H1 (cell line): ENCODE data around the gene RING1. TPM values are rescaled to one million over a fixed set of nuclear protein-coding genes. Genes with fewer than 3 reads are reported as not detected.

Experiments used
- CTCF ChIA-PET: fragments of 300-600 bp; sonication (Branson Sonifier 250); formaldehyde crosslinking; loops from one replicate; lab custom pipeline; 2021; ENCODE audit not compliant: partially characterized antibody; lab: Charles Lee
- POLR2A ChIA-PET: fragments of 300-600 bp; sonication (Branson Sonifier 250); formaldehyde crosslinking; loops from one replicate; lab custom pipeline; 2021; ENCODE audit warnings: inconsistent platforms; ENCODE audit not compliant: partially characterized antibody; lab: Charles Lee
- DNase-seq, 2 experiments: peaks; one replicate each; pipeline versions ENCODE4 v3.0.0 to v3.0.0-alpha.2; 2010 to 2022; ENCODE audit warnings: low spot score in 2 of 2, low read depth in 1 of 2, mixed read lengths in 1 of 2
- FAIRE-seq: peaks from 2 replicates; lab custom pipeline; 2011; peaks lifted over from hg19 to GRCh38; lab: Jason Lieb, UNC
- H2AFZ ChIP-seq: 2 replicates; pipeline ENCODE4 v1.8.1; 2012; ENCODE audit warnings: low read length, inconsistent platforms
- H2AK5ac ChIP-seq: 2 replicates; pipeline ENCODE4 v1.6.1; 2013; ENCODE audit warnings: low read depth, low read length
- H2BK120ac ChIP-seq: replicated peaks from 2 replicates; pipeline ENCODE3; 2013; ENCODE audit warnings: low read depth, low read length, inconsistent platforms
- H2BK12ac ChIP-seq: 2 replicates; pipeline ENCODE4 v1.6.1; 2013; ENCODE audit warnings: low read depth, low read length
- H2BK15ac ChIP-seq: 2 replicates; pipeline ENCODE4 v1.6.1; 2013; ENCODE audit warnings: low read length
- H2BK20ac ChIP-seq: 2 replicates; pipeline ENCODE4 v1.6.1; 2013; ENCODE audit warnings: low read length
- H2BK5ac ChIP-seq: 2 replicates; pipeline ENCODE4 v1.6.1; 2013; ENCODE audit warnings: low read depth, low read length
- H3K14ac ChIP-seq: 2 replicates; pipeline ENCODE4 v1.6.1; 2013; ENCODE audit warnings: inconsistent platforms; ENCODE audit not compliant: insufficient read length
- H3K18ac ChIP-seq: 2 replicates; pipeline ENCODE4 v1.6.1; 2013; ENCODE audit warnings: low read length; ENCODE audit errors: extremely low read depth
- H3K23ac ChIP-seq: 2 replicates; pipeline ENCODE4 v1.6.1; 2013; ENCODE audit warnings: inconsistent platforms; ENCODE audit not compliant: insufficient read length
- H3K23me2 ChIP-seq: 2 replicates; pipeline ENCODE4 v1.6.1; 2013; ENCODE audit warnings: low read depth, low read length
- H3K27ac ChIP-seq: 2 replicates; pipeline ENCODE4 v1.6.1; 2011; ENCODE audit warnings: low read depth, low read length, inconsistent platforms
- H3K27me3 ChIP-seq, 4 experiments: replicated peaks in 1 of 4; 1 replicate in 1 of 4; 2 replicates in 3 of 4; pipeline versions ENCODE4 v1.6.1 to v1.8.1; 2011 to 2013; ENCODE audit warnings: low read length in 3 of 4, mild to moderate bottlenecking in 3 of 4, inconsistent platforms in 2 of 4, mixed read lengths in 2 of 4, moderate library complexity in 1 of 4; ENCODE audit not compliant: control insufficient read depth in 3 of 4, insufficient read depth in 3 of 4; ENCODE audit errors: extremely low read depth in 1 of 4
- H3K36me3 ChIP-seq, 4 experiments: 2 replicates each; pipeline versions ENCODE4 v1.6.1 to v1.8.1; 2011 to 2013; ENCODE audit warnings: mild to moderate bottlenecking in 4 of 4, low read length in 3 of 4, moderate library complexity in 2 of 4, control low read depth in 1 of 4, inconsistent platforms in 1 of 4; ENCODE audit not compliant: insufficient read depth in 4 of 4, control insufficient read depth in 2 of 4
- H3K4ac ChIP-seq: replicated peaks from 2 replicates; pipeline ENCODE3; 2013; ENCODE audit warnings: low read length, low read depth, mixed read lengths, inconsistent platforms; ENCODE audit not compliant: insufficient read length
- H3K4me1 ChIP-seq, 4 experiments: replicated peaks in 1 of 4; 1 replicate in 1 of 4; 2 replicates in 3 of 4; pipeline versions ENCODE4 v1.6.1 to v1.8.1; 2011 to 2013; ENCODE audit warnings: low read length in 3 of 4, inconsistent platforms in 2 of 4, mixed read lengths in 1 of 4; ENCODE audit not compliant: insufficient read depth in 4 of 4, control insufficient read depth in 3 of 4
- H3K4me2 ChIP-seq, 2 experiments: 2 replicates each; pipeline versions ENCODE4 v1.6.1 to v1.8.1; 2011 to 2013; ENCODE audit warnings: low read depth in 2 of 2, low read length in 2 of 2, control low read depth in 1 of 2, inconsistent platforms in 1 of 2, mild to moderate bottlenecking in 1 of 2; ENCODE audit not compliant: insufficient read depth in 1 of 2
- H3K4me3 ChIP-seq, 4 experiments: fragments of 200-600, 300-600 bp in 1 of 4; sonication (generic), shearing (Covaris generic), sonication (Bioruptor Twin) in 1 of 4; 2 replicates each; pipeline versions ENCODE4 v1.5.1 to v1.8.1; 2011 to 2016; ENCODE audit warnings: low read length in 4 of 4, low read depth in 3 of 4, control low read depth in 2 of 4, inconsistent platforms in 2 of 4, mild to moderate bottlenecking in 2 of 4, mixed read lengths in 1 of 4, moderate library complexity in 1 of 4; ENCODE audit not compliant: insufficient read depth in 2 of 4; ENCODE audit errors: extremely low read depth in 1 of 4
- H3K56ac ChIP-seq: replicated peaks from 2 replicates; pipeline ENCODE3; 2013; ENCODE audit warnings: low read depth, mild to moderate bottlenecking, mixed read lengths, low read length, inconsistent platforms; ENCODE audit not compliant: insufficient read length
- H3K79me1 ChIP-seq: 2 replicates; pipeline ENCODE4 v1.6.1; 2013; ENCODE audit warnings: low read depth, low read length, control low read depth
- H3K79me2 ChIP-seq, 2 experiments: 2 replicates each; pipeline versions ENCODE4 v1.6.1 to v1.8.1; 2012 to 2013; ENCODE audit warnings: low read length in 2 of 2, mild to moderate bottlenecking in 2 of 2, inconsistent platforms in 1 of 2; ENCODE audit not compliant: insufficient read depth in 2 of 2, control insufficient read depth in 1 of 2
- H3K9ac ChIP-seq, 4 experiments: replicated peaks in 1 of 4; 1 replicate in 1 of 4; 2 replicates in 3 of 4; pipeline versions ENCODE4 v1.6.1 to v1.8.1; 2011 to 2013; ENCODE audit warnings: low read depth in 3 of 4, low read length in 3 of 4, control low read depth in 2 of 4, mild to moderate bottlenecking in 2 of 4, moderate library complexity in 2 of 4, inconsistent platforms in 1 of 4; ENCODE audit errors: extremely low read depth in 1 of 4
- H3K9me3 ChIP-seq, 2 experiments: 2 replicates each; pipeline versions ENCODE4 v1.6.1 to v1.8.1; 2012 to 2013; ENCODE audit warnings: mild to moderate bottlenecking in 2 of 2, moderate library complexity in 2 of 2, control low read depth in 1 of 2, inconsistent platforms in 1 of 2, low read depth in 1 of 2, low read length in 1 of 2, mixed read lengths in 1 of 2; ENCODE audit not compliant: insufficient read depth in 2 of 2
- H4K20me1 ChIP-seq, 2 experiments: replicated peaks in 1 of 2; 2 replicates each; pipeline versions ENCODE3 to v1.8.1; 2011 to 2013; ENCODE audit warnings: inconsistent platforms in 2 of 2, low read length in 2 of 2, mild to moderate bottlenecking in 1 of 2; ENCODE audit not compliant: insufficient read depth in 2 of 2, control insufficient read depth in 1 of 2
- H4K5ac ChIP-seq: 2 replicates; pipeline ENCODE4 v1.6.1; 2013; ENCODE audit warnings: low read length, low read depth, mixed read lengths, inconsistent platforms; ENCODE audit not compliant: insufficient read length
- H4K8ac ChIP-seq: 2 replicates; pipeline ENCODE4 v1.8.0; 2013; ENCODE audit warnings: mild to moderate bottlenecking, moderate library complexity, low read length, inconsistent platforms; ENCODE audit not compliant: insufficient read depth; ENCODE audit errors: extremely low read depth
- H4K91ac ChIP-seq: replicated peaks from 2 replicates; pipeline ENCODE3; 2013; ENCODE audit warnings: low read length, mixed read lengths, inconsistent platforms; ENCODE audit not compliant: insufficient read length
- JUND ChIP-seq: IDR thresholded peaks from 2 replicates; pipeline ENCODE4 v1.6.1; 2011; ENCODE audit warnings: mild to moderate bottlenecking, improper control_type of control experiment, low read length
- KDM4A ChIP-seq: IDR thresholded peaks from one replicate; pipeline ENCODE4 v1.7.1; 2012; ENCODE audit warnings: low read depth, mild to moderate bottlenecking, moderate library complexity, low read length, inconsistent platforms; ENCODE audit not compliant: severe bottlenecking
- SIX5 ChIP-seq: IDR thresholded peaks from 2 replicates; pipeline ENCODE4 v1.6.1; 2011; ENCODE audit warnings: mild to moderate bottlenecking, low read depth, low read length
- WGBS, 2 experiments: shearing (Covaris generic) in 1 of 2; methylation state at CpG; one replicate each; pipeline versions ENCODE4 v1.1.6 to v1.1.7; 2013 to 2015; ENCODE audit warnings: low lambda C conversion rate in 2 of 2, mixed read lengths in 2 of 2, inconsistent platforms in 1 of 2, low coverage in 1 of 2, missing lambda C conversion rate in 1 of 2; ENCODE audit not compliant: insufficient replicate concordance in 2 of 2, insufficient coverage in 1 of 2, insufficient read length in 1 of 2; ENCODE audit errors: extremely low coverage in 1 of 2, missing lambda C conversion rate in 1 of 2; 5-methylcytosine and 5-hydroxymethylcytosine counted together
- polyA plus RNA-seq, 7 experiments: library from polyadenylated mRNA; depleted of rRNA in 3 of 7; stranded (reverse) in 5 of 7; unstranded in 2 of 7; fragments of >200 nt in 5 of 7; fragments of 200-250 nt in 2 of 7; gene quantifications; 1 replicate in 5 of 7; 2 replicates in 1 of 7; 4 replicates in 1 of 7; pipeline versions ENCODE4 v1.2.1 to v1.2.3, GENCODE V29; 2011 to 2013; ENCODE audit warnings: missing spikeins in 2 of 7, mixed read lengths in 2 of 7
- total RNA-seq: library from RNA; stranded (reverse); fragmentation: NEBNext Ultra II Directional; extraction: Animal tissue kit (Norgen Biotek cat#: 25700); gene quantifications from 2 replicates; pipeline ENCODE4 v1.2.1, GENCODE V29; 2021

The RING1 gene
- total and polyA plus RNA-seq, 2 of the 8 experiments (the other 6 are each of a cell fraction or from before 2014, with no cell fraction given), result 16.4 to 26.0 TPM

DNA sequence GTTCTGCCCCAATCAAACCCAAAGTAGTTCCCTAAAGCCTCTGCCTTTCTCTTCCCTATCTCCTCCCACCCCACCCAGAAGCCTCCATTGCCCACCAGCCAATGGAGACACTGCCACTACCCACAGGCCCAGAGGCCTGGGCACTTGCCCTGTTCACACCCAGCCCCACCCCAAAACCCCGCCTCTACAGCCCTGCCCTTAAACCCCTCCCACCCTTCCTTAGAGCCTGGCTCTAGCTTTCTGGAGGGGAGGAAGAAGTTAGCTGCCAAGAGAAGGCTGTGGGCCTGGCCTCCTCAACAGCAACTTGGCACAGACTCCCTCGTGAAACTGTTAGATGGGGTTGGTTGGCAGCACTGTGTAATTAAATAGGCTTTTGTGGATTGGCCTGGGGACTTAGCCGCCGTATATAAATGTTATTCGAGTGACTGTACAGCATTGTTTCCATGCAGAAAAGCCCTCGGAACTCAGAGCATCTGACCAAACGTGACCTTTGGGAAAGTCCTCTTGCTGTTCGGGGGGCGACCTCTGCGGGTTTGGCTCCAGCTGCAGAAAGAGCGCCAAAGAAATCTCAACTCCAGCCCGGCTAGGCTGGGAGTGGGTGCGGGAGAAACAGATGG, 47.5 kb upstream of the RING1 start:
- POLR2A ChIA-PET, result interaction anchor here (0.9 to 4.0 kb wide), 8 partner anchors 10 to 189 kb away, joined by 3 to 22 read pairs (median 4); partner anchors contain the start of genes RPS18 and VPS52
- Histone ChIP-seq H3K14ac (no peak overlapping the region), H3K9ac (no peak overlapping the region), H2AFZ (no peak overlapping the region), H3K36me3 (no peaks in the 10 kb centered on the region), H2BK120ac (no peak overlapping the region), H2BK15ac (no peak overlapping the region), H4K91ac (no peak overlapping the region), H3K27me3 (peaks cover 0 to 8% (median 2%) of the 10 kb centered on the region in 4 experiments; a peak in 4 of 7 replicates), H3K79me2 (no peaks in the 10 kb centered on the region), H3K4me2 (peak overlapping the region in 1 of 2 experiments; percentile 71; a peak in 2 of 4 replicates), H2BK5ac (no peak overlapping the region), H3K4ac (no peak overlapping the region), H4K5ac (no peak overlapping the region), H3K4me1 (peaks cover 0 to 6% (median 2%) of the 10 kb centered on the region in 4 experiments; a peak in 6 of 7 replicates), H3K23me2 (peaks cover 7% of the 10 kb centered on the region; the same call in 1 of the 2 replicates), H4K8ac (no peak overlapping the region), H4K20me1 (no peaks in the 10 kb centered on the region), H3K18ac (no peak overlapping the region), H3K9me3 (no peaks in the 10 kb centered on the region), H2BK12ac (no peak overlapping the region), H3K27ac (no peak overlapping the region), H3K23ac (no peak overlapping the region), H3K56ac (no peak overlapping the region), H3K4me3 (peak overlapping the region in 1 of 4 experiments; percentile 74; a peak in 3 of 8 replicates), H3K79me1 (no peaks in the 10 kb centered on the region), H2AK5ac (no peak overlapping the region), H2BK20ac (no peak overlapping the region)
- FAIRE-seq (no peak), DNase-seq (no peak)
- CTCF ChIA-PET, result interaction anchor here (0.7 to 9.5 kb wide), 25 partner anchors 8 to 216 kb away, joined by 3 to 74 read pairs (median 4); no protein-coding TSS in a partner anchor
- WGBS, 2 experiments, result 75% methylated on average over 13 of the region's 13 CpGs; no CpG with 5 or more reads in 1 of the 2 experiments
- TF ChIP-seq JUND (no peak), KDM4A (no peak), SIX5 (no peak)
